ENCODE results near the gene IQSEC3.

- TF ChIP-seq CTCF (conservative IDR thresholded peaks at IDR 0.05; ENCODE audit: low read length) (no peak), EZH2phosphoT487 (IDR thresholded peaks at IDR 0.05; ENCODE audit: borderline replicate concordance, low read depth, low read length) (no peak)
Observed at GRCh38 chr12:202081-202731, 135.6 kb downstream of the IQSEC3 start.

Data from OCI-LY7 (cell line).